GM21529 (cell line): ENCODE data around the gene CALHM4.
"Not testable (repeated sequence)": the region's sequence is repeated elsewhere in the genome, so short reads cannot be mapped to it uniquely, and the experiment has no call there.

Experiments used
- ATAC-seq: cut with Tn5 transposase; IDR thresholded peaks from one replicate; pipeline ENCODE4 v1.9.1; 2021; ENCODE audit not compliant: unreplicated experiment

CALHM4 gene

DNA sequence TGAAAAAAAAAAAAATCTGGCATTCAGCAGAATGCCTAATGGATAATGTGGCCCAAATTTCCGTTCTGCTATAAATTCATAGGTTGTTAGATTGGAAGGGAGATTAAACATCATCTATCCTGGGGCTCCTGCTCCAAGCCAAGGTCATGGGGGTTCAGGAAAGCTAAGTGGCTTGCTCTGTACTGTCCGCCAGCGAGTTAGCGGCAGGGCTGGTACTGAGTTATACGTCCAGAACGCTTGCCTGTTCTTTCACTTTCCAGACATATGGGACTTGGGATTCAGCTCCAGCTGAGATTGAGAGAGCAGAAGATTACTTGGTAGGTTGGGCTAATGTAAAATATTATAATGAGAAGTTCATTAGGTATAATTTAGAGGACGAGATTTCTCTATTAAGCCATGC, 18.6 kb downstream of the CALHM4 start:
- no peak for ATAC-seq

DNA sequence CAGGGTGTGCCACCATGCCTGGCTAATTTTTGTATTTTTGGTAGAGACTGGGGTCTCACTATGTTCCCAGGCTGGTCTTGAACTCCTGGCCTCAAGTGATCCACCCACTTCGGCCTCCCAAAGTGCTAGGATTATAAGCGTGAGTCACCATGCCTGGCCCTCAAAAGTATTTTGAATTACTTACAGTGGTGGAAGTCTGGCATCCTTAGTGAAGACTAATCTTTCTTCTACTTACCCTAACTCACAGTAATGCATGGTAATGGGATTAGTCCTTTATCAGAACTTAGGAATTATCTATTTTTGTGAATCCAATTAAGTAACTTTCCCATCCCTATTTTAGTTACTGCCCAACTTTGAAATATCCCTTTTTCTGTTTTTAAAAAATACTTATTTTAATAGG, 21.7 kb downstream of the CALHM4 start:
- ATAC-seq: no peak

DNA sequence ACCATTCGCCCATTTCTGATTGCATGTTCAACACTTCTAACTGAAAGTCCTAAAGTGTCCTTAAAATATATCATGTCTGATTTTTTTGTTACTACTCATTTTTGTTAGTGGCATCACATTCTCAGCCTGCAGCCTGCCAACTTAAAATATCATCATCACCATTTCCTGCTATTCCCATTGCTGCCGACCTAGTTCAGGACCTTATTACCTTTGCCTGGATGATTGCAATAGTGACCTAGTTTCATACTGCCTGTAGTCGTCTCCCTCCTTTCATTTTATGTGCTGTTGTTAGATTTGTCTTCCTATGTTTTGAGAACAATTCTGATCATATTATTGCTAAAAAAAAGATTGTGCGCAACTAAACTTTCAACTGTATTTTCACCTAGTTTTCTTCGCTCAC, 23.9 kb downstream of the CALHM4 start:
- no peak for ATAC-seq

DNA sequence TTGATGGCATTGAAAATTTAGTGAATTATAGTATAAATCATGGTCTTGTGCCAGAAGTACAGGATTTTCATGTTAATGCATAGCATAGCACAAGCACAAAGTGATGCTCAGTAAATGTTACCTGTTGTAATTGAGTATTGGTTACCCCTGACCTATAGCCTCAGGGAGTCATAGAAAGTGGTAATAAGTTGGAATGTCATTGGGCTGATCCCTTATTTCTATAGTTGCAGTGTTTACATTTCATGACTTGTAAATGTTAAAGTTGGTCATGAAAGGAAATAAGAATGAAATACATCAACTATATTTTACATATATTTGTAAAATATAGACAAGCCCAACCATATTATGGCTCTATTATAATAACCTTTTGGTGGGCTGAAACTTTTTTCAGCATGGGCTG, 24.8 kb downstream of the CALHM4 start:
- no peak for ATAC-seq

DNA sequence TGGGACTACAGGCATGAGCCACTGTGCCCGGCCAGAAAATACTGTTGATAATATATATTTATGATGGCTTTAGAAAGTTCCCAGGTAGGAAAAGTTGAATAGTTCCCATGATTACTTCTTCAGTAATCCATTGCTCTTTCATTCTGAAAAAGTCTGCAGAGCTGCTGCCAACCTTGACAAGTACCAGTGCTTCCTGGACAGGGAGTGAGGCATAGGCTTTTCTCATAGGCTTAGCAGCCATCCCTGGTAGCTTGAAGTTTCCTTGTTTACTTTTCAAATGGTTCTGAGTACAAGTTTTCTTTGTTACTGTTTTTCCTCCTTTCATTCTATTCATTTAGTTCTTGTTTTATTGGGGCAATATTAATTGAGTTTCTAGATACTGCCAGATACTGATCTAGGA, 25.6 kb downstream of the CALHM4 start:
- ATAC-seq: no peak

DNA sequence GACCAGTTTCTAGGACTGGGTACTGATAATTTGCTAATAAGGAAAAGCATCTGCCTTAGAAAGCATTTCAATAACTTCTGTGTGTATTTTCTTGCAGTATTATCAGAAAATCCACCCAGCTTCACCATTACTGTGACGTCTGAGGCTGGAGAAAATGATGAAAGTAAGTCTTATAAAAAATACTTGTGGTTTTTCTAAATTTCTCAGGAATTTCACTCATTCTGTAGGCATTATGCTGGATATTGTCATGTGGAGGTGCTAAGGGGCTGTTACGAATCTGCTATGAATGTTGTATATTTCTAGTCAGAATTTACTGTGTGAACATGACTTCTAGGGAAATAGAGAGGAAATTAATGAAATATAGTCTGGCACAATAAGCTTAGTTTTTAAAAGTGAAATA, 26.6 kb downstream of the CALHM4 start:
- ATAC-seq: no peak

DNA sequence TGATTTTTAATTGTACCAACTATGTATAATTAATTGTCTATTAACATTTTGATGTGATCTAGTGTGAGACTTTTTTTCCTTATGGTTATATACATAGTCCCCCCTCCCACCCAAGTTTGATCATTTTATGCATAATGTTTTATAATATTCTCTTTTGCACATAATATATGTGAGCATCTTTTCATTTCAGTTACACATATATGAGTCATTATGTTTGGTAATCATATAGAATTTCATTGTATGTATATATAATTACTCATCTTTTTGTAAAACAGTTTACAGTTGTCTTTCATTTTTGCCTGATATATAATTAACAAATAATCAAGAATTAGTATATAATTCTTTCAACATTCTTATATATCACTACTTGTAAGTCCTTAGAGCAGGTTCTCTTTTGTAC, 32.7 kb downstream of the CALHM4 start:
- no peak for ATAC-seq

DNA sequence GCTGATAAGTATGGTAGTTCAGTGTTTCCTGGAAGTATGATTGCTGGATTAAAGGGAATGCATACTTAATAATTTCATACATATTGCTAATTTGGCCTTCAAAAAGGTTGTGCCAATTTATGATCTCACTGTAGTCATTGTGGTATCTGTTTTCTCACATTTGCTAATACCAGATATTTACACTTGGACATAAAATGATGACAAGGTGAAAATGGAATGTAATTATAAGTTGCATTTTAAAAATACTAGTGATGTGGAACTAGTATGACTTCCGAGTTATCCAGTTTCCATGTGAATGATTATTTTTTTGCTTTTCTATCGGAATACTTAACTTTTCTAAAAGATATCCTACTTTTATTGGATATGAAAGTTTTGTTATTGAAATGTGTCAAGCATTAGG, 33.2 kb downstream of the CALHM4 start:
- no peak for ATAC-seq

DNA sequence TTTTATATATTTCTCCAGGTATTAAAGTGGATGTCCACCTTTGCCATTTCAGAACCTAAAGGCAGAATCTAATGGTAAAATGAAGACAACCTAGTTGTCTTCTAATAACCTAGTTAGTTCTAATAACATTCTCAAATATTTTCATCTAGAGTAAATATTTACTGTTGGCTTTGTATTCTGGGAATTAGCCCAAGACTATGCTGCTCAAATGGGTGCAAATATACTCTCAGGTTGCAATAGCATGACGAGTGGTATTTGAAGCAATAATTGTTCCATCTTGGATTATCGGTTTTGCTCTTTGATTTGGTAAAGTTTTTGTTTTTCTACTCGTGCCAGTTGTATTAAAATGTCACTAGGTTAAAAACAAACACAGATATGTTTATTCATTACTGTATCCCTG, 41.7 kb downstream of the CALHM4 start:
- no peak for ATAC-seq

DNA sequence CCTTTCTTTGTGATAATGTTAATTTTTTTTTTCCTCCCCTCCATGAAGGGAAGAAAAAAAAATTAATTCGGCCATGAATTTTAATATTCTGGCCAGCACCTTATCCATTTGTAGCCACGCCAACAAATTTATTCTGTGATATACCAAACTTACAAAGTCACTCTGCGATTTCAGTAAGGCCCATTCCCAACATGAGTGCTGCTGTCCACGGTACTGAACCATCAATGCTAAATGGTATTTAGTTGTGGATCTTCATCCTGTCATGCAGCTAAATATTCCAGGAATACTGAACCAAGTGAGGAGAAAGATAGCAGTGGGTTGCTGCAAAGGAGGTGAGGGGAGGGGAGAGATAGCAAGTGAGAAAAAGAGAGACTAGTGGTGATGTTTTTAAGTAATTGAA, 43.3 kb downstream of the CALHM4 start:
- ATAC-seq: no peak

DNA sequence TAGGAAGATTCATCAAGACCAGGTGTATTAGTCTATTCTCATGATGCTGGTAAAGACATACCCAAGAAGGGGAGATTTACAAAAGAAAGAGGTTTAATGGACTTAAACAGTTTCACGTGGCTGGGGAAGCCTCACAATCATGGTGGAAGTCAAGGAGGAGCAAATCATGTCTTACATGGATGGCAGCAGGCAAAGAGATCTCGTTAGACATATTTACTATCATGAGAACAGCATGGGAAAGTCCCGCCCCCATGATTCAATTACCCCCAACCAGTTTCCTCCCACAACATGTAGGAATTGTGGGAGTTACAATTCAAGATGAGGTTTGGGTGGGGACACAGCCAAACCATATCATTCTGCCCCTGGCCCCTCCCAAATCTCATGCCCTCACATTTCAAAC, 50.4 kb downstream of the CALHM4 start:
- not testable (repeated sequence) for ATAC-seq

DNA sequence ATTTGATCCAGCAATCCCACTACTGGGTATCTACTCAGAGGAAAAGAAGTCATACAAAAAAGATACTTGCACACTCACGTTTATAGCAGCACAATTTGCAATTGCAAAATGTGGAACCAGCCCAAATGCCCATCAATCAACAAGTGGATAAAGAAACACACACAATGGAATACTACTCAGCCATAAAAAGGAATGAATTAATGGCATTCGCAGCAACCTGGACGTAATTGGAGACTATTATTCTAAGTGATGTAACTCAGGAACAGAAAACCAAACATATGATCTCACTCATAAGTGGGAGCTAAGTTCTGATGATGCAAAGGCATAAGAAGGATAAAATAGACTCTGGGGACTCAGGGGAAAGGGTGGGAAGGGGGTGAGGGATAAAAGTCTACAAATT, 51.3 kb downstream of the CALHM4 start:
- not testable (repeated sequence) for ATAC-seq

DNA sequence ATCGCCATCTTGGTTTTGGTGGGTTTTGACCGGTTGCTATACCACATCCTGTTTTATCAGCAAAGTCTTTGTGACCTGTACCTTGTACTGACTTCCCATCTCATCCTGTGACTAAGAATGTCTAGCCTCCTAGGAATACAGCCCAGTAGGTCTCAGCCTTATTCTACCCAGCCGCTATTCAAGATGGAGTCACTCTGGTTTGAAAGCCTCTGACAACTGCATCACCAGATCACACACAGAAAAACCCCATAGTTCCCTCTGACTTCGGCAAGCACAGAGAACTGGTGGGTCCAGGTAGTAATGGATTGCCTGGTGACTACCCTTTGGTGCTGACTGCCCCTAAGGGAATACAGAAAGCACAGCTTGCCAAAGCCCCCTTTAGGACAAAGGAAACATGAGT, 52.4 kb downstream of the CALHM4 start:
- ATAC-seq: no peak
